ENCODE measurements around the gene TCF15. TPM values are rescaled to one million over a fixed set of nuclear protein-coding genes. Genes with fewer than 3 reads are reported as not detected.
A peak's percentile ranks its signal among the peaks of the same experiment; 100 is the strongest.

Gene TCF15, protein sequence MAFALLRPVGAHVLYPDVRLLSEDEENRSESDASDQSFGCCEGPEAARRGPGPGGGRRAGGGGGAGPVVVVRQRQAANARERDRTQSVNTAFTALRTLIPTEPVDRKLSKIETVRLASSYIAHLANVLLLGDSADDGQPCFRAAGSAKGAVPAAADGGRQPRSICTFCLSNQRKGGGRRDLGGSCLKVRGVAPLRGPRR
- 1.3 and 1.7 TPM in 2 replicates for polyA plus RNA-seq (2014; cell fraction: cytosol; rRNA removed)
- 0.96 and 2.2 TPM in 2 replicates for polyA plus RNA-seq (2014; cell fraction: nucleus; rRNA removed)

DNA sequence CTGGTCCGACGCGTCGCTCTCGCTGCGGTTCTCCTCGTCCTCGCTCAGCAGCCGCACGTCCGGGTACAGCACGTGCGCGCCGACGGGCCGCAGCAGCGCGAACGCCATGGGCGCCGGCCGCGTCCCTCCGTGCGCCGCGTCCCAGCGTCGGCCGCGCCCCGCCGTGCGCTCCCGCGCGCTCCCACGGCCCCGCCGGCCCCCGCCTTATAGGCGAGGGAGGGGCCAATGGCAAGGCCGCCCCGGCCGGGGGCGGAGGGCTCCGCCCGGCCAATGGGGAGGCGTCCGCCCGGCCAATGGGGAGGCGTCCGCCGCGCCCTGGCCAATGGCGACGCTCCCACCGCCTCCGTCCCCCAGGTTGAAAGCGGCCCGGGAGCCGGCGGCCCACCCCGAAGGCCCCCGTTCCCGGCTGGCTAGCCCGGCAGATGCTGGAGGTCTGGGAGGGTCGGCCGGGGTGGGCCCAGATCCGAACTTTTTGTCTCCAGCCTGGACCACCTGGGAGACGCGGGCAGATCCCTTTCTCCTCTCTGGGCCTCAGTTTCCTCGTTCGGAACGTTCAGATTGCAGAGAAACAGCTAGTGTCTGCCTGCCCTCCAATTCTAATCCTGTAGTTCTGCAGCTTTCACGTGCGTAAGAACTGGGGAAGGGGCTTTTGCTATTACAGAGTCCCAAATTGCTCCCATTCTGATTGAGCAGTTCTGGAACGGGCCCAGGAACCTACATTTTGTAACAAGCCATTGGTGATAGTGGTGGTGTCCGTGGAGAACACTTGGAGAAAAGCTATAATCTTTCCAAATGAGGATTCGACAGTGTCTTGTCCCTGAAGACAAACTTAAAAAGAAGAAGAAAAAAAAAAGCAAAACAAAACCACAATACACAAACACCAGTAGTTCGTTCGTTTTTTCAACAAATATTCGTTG, at the start of gene TCF15:
TSS of gene TCF15 (minus strand) at position 180 of the 917 bp plus-strand sequence. CDS start at position 108, 72 bp downstream.
- peak; percentile 58 for DNase-seq (ENCODE audit: low spot score)

DNA sequence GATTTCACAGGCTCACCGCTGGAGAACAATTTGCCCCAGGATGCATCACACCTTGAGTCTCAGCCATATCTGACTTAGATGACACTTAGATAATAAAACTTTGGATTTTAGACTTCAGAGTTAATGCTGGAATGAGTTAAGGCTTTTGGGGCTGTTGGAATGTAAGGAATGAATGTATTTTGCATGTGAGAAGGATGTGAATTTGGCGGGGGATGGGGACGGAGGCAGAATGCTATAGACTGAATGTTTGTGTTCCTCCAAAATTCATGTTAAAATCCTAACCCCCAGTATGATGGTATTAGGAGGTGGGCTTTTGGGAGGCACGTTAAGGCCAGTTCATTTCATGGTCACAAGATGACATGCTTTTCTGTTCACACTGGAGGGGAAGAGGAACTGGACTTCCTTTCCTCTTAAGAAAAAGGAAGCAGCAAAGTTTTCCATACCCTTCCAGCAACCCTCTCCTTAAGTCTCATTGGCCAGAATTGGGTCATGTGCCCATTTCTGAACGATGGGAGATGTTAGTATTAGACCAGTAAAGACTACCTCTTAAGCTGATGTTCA, 48.7 kb upstream of the TCF15 start:
- DNase-seq (ENCODE audit: low spot score), result no peak

DNA sequence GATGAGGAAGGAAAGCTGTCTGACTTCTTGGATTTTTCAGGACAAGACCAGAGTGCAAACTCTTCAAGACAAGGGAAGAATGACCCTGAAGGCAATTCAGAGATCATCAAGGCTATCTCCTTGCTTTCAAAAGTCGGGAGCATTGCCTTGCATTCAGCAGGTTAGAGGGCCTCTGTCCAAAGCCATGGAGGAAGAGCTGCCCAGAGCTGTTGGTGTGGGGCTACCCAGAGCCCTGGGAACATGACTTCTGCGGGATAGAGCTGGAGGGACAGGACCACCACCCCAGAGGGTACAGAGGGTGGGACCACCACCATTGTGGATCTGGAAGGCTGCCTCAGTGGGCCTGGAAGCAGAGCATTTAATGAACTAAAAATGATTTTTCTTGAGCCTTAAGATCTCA, 48.1 kb upstream of the TCF15 start:
- no peak for DNase-seq (ENCODE audit: low spot score)

DNA sequence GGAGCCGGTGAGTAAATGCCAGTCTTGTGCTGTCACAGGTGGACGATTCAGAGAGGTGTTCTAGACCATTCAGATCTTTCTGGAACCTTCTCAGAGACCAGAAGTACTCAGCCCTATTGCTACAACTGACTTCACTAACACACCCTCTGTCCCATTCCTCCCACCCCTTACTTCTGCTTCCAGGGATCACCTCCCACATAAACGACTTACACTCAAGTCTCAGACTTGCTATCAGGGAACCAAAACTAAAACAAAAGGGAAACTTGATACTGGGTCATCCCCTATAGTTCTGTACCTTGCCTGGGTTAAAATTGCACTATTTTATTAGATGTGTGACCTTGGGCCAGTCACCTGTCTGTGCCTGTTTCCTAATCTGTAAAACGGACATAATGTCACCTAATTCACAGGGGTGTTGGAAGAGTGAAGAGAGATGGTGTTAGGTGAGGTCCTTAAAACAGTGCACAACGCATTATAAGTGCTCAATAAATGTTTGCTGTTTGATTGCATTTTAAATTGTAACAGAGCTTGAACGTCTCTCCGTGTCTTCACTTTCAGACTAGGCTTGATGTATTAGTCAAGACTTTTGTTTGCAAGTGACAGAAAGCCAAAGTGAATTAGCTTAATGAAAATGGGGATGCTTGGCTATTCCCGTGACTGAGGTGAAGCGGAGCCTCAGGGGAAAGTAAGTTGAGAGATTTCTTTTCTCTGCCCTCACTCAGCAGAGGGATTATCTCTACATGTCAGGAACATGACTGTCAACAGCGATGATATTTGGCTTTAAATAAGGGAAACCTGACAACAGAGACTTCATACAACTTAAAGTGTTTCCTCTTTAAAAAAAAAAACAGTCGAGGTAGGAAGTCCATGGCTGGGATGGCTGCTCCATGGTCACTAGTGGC, 45.9 kb upstream of the TCF15 start:
- no peak for DNase-seq (ENCODE audit: low spot score)

DNA sequence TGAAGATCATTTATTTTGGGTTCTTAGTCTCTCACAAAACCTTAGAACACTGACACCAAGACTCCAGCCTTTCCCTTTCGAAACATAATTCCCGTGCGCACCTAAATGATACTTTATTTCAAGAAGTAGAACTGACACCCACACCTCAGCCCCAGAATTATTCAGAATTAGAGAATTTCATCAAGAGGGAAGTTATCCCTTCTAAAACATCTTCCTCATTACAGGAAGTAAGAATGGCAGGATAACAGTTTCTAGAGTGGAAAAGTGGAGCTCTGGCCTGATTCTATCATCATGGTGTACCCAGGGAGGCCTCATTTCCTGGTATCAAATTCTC, 44.3 kb upstream of the TCF15 start:
- no peak for DNase-seq (ENCODE audit: low spot score)

DNA sequence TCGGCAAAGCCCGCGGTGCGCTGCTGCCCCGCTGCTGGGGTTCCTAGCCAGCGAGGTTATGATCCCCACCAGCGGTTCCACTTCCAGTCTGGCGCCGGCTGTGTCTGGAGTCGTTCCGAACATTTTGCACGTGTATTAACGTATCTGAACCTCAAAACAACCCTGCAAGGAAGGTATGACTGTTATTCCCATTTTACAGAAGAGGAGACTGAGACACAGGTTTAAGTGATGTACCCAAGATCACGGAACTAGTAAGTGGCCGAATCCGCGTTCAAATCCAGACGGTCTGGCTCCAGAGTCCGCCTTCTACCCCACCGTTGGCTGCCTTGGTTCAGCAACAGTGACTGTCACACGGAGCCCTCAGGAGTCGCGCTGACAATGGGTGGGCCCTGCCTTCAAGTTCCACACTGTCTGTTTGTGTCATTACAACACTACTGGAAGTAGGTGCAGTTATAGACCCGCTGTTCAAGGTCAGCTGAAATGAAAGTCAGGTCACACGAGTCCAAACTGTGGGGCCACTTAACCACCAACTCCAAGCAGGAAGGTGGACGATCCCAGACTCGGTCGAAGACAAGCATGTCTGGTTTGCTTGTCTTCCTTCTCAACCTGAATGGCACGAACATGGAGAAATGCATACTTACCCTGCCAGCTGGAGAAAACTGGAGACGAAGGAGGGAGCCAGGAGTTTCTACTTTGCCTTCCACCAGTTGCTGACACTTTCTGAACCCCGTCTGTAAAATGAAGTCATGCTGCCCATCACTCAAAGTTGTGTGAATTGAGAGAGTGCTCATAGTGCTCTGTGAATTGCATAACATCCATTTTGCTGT, 43.7 kb upstream of the TCF15 start:
- no peak for DNase-seq (ENCODE audit: low spot score)

DNA sequence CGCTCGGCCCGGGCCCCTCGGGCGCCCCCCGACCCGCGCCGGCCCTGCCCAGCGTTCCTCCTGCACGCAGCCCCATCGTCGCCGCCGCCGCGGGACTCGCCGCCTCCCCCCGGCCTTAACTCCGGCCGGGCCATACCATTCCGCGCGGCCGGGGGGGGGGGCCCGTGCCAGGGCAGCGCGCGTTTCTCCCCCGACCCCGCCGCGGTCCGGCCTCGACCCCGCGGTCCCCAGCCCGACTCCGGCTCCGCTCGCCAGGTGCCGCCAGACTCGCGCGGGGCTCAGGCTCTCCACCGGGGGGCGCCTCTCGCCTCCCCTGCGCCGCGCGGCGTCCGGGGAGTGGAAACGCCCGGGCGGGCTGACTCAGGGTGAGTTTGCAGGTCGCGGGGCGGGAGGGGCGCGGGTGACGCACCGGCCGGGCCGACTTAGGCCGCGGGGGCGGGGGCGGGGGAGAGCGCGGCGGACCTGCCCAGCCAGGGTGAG, 43.0 kb upstream of the TCF15 start, which contains the start of gene SRXN1:
TSS of gene SRXN1 (minus strand) at position 91 of the 480 bp plus-strand sequence. CDS start at position 76, 15 bp downstream.
- DNase-seq (ENCODE audit: low spot score), result peak; percentile 82

DNA sequence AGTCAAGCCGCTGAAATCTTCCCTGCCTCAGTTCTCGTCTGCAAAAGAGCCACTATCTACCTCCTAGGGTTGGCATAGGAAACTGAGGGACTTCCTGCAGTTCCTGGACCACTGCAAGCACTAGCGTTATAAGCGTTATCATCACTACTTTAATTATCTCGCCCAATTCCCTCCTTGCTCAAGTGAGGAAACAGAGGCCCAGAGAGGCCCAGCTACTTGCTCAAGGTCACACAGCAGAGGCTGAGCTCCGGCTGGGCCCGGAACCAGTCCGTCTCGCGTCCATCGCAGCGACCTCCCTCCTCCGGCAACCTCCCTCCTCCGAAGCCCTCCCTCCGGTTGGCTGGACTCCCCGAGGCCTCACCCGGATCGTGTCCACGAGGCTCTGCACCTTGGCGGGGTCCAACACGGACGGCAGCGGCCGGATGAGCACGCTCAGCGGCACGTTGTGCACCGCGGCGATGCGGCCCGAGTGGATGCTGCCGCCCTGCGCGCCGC, 42.6 kb upstream of the TCF15 start:
- DNase-seq (ENCODE audit: low spot score), result peak; percentile 42

DNA sequence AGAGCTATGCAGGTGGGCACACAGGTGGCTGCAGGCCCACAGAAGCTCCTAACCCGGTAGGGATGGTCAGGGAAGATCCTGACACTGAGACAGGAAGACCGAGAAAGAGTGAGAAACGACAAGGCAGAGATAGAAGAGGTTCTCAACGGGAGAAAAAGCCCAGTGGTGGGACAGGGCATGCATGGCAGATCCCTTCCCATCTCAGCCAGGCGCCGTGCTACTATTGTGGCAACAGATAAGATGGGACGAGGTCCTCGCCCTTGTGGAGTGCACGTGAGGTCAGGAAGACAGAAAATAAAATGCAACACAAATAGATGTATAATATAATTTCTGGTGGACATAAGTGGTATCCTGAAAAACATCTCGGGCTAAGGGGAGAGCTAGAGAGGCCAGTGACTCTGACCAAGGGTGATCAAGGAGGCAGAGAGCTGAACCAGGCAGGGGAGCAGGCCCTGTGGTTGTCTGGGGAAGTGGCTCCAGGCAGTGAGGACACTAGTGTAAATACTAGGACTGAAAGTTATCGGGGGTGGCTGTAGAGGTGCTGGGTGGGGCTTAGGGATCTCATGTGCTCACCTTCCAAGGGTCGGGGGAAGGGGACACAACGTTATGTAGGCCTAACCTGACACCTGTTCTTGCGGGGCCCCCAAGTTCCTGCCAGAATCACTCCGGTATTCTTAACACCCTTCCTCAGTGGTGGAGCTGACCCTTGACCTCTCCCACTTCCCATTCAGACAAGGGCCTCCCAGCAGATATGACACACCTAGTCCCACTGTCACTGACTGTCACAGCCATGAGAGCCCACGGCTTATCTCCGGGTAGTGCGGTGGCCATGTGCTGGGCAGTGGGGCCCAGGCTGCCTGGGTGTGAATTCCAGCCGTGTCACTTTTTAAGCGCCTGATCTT, 41.9 kb upstream of the TCF15 start:
- DNase-seq (ENCODE audit: low spot score), result no peak

DNA sequence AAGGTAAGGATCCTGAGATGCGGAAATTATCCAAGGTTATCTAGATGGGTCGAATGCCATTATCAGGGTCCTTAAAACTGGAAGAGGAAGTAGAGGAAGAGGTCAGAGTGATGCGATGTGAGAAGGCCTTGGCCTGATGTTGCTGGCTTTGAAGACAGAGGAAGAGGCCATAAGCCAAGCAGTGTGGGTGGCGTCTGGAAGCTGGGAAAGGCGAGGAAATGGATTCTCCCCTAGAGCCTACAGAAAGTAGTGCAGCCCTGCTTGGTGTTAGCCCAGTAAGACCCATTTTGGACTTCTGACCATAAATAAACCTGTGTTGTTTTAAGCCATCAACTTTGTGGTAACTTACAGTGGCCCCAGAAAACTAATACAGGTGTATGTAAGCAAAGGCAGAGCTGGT, 40.8 kb upstream of the TCF15 start:
- no peak for DNase-seq (ENCODE audit: low spot score)

DNA sequence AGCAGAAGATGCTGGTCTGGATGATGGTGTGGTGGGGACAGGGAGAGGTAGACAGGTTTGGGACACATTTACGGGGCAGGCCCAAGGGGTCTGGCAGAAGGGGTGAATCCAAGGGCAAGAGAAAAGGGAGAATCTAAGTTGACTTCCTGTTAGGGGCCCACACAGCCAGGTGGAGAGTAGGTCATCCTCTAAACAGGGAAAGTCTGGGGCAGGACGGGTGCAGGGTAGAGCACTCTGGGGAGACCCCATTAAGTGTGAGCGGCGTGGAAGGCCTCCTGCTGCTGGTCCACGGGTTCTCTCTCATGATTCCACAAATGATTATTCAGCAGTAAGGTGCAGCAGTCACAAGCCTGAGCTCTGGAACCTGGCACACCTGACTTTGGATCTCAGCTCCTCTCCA, 40.2 kb upstream of the TCF15 start:
- DNase-seq (ENCODE audit: low spot score), result no peak

DNA sequence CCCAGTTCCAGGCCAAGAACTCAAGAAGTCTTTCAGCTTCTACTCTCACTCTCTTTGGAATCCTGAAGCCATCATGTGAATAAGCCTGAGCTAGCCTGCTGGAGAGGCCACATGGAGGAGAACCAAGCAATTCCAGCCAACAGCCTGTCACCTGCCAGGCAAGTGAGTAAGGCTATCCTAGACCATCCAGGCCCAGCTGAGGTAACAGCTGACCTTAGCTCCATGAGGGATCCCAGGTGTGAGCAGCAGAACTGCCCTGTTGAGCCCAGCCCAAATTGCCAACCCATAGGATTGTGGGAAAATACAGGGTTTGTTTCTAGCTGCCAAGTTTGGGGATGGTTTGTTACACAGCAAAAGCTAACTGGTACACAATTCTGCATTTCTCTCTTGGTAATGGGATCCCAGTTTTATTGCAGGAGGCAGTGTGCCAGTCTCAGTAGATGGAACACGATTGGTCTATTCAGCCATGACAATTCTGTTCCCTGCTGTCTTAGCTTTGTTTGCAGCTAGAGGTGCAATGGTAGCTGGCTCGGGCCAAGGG, 37.4 kb upstream of the TCF15 start:
- no peak for DNase-seq (ENCODE audit: low spot score)

DNA sequence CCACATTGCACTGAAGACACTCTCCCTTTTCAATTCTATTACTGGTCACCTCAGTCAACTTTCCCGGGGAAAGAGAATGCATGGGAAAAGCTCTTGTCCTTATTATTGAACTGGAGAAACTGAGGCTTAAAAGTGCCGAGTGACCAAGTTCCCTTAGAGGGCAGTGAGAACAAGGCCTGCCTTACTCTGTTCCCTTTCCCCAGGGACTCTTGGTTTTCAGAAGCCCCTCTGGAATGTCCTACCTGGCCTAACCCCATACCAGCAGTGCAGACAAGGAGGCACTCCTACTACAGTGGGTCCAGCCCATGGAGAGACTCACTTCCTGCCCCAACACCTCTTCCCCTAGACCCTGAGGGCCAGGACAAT, 36.7 kb upstream of the TCF15 start:
- no peak for DNase-seq (ENCODE audit: low spot score)

DNA sequence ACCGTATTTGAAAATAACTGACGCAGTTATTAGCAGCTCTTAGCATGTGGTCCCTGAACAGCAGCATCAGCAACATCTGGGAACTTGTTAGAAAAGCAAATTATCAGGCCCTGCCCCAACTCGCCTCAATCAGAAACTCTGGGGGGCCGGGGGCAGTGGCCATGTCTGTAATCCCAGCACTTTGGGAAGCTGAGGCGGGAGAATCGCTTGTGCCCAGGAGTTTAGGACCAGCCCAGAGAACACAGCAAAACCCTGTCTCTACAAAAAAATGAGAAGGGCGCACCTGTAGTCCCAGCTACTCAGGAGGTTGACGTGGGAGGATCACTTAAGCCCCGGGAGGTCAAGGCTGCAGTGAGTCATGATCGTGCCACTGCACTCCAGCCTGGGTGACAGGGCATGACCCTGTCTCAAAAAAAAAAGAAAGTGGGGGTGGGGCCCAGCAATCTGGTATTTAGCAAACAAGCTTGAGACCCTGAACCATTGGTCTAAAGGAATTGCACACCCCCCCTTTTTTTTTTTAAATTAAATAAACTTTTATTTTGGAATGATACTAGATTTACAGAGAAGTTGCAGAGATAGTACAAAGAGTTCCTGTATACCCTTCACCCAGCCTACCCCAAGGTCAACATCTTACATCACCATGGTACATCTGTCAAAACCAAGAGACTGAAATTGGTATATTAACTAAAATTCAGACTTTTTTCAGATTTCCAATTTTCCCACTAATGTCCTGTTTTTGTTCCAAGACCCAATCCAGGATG, 36.2 kb upstream of the TCF15 start:
- no peak for DNase-seq (ENCODE audit: low spot score)

DNA sequence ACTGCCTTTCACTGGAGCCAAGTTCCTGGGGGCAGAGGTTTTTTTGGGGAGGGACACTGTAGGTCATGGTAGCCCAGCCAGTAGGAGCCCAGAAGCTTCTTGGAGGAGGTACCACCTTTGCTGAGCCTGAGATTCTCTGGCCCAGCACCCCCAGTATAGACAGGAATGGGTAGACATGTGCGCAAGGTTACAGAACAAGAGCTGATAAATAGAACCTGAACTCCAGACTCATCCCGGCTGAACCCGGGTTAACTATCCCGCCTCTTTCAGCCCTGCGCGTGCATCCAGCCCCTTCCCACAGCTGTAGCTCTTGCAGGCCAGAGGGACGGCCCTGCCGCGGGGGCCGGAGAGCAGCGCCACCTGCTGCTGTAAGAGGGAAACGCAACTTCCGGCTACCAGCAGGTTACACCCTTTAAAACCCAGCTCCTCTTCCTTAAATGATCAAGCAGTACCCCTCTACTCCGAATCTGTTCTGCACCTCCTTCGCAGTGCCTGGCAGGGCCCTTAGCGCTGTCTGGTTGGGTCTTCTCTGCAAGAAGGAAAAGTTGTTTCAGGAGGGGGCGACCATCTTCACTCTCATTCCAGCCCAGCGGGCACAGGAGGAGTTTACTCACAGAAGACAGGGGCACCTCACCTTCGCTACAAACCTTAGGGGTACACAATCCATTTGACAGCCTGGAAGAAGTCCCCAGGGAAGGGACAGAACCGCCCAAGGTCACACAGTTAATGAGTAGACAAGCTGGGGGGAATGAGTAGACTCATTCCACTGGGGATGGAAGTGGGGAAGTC, 35.4 kb upstream of the TCF15 start:
- DNase-seq (ENCODE audit: low spot score), result peak; percentile 82

DNA sequence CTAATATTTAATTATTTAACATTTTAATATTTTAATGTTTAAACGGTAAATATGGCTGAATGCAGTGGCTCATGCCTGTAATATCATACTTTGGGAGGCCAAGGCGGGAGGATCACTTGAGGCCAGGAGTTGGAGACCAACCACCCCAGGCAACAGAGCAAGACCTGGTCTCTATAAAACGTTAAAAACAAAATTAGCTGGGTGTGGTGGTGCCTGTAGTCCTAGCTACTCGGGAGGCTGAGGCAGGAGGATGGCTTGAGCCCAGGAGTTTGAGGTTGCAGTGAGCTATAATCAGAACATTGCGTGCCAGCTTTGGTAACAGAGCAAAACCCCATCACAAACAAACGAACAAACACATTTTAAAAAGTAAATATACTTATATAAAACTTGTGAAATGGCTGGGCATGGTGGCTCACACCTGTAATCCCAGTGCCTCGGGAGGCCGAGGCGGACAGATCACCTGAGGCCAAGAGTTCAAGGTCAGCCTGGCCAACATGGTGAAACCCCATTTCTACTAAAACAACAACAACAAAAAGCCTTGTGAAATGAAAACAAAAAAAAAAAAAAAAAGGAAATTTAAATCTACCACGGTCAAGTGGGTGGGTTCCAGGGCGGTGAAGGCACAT, 34.7 kb upstream of the TCF15 start:
- no peak for DNase-seq (ENCODE audit: low spot score)
